Parathyroid adenoma (tissue), 2 donors: ENCODE results near the gene ACSBG1.
"Not testable (repeated sequence)": the region's sequence is repeated elsewhere in the genome, so short reads cannot be mapped to it uniquely, and the experiment has no call there.

ENCODE experiments used
- H2AFZ ChIP-seq: fragments of 300-600 bp; sonication (generic); one replicate; pipeline ENCODE4 v1.7.0; 2017; ENCODE audit warnings: antibody characterized with exemption, mild to moderate bottlenecking
- H3K27ac ChIP-seq: fragments of 300-600 bp; sonication (generic); one replicate; pipeline ENCODE4 v1.7.0; 2017
- H3K27me3 ChIP-seq: fragments of 300-600 bp; sonication (generic); one replicate; pipeline ENCODE4 v1.7.0; 2017; ENCODE audit warnings: low read length; ENCODE audit not compliant: control insufficient read depth, insufficient read depth
- H3K36me3 ChIP-seq: fragments of 300-600 bp; sonication (generic); one replicate; pipeline ENCODE4 v1.7.0; 2017; ENCODE audit warnings: low read length; ENCODE audit not compliant: control insufficient read depth, insufficient read depth
- H3K4me1 ChIP-seq: fragments of 300-600 bp; sonication (generic); one replicate; pipeline ENCODE4 v1.7.0; 2017; ENCODE audit warnings: control low read depth
- H3K4me2 ChIP-seq: fragments of 300-600 bp; sonication (generic); one replicate; pipeline ENCODE4 v1.7.0; 2017; ENCODE audit warnings: low read length
- H3K4me3 ChIP-seq: fragments of 300-600 bp; sonication (generic); one replicate; pipeline ENCODE4 v1.7.0; 2017; ENCODE audit warnings: low read depth, low read length
- H3K79me2 ChIP-seq: fragments of 300-600 bp; sonication (generic); one replicate; pipeline ENCODE4 v1.7.0; 2017; ENCODE audit warnings: control low read depth
- H3K9ac ChIP-seq: fragments of 300-600 bp; sonication (generic); one replicate; pipeline ENCODE4 v1.7.0; 2017; ENCODE audit warnings: mild to moderate bottlenecking
- H3K9me3 ChIP-seq: fragments of 300-600 bp; sonication (generic); one replicate; pipeline ENCODE4 v1.7.0; 2017; ENCODE audit warnings: low read length; ENCODE audit not compliant: control insufficient read depth
- CTCF ChIP-seq: fragments of 300-600 bp; sonication (generic); IDR thresholded peaks from one replicate; pipeline ENCODE4 v1.7.0; 2017; ENCODE audit warnings: antibody characterized with exemption, mild to moderate bottlenecking
- donor health status: primary hyperparathyroidism.

Gene ACSBG1

DNA sequence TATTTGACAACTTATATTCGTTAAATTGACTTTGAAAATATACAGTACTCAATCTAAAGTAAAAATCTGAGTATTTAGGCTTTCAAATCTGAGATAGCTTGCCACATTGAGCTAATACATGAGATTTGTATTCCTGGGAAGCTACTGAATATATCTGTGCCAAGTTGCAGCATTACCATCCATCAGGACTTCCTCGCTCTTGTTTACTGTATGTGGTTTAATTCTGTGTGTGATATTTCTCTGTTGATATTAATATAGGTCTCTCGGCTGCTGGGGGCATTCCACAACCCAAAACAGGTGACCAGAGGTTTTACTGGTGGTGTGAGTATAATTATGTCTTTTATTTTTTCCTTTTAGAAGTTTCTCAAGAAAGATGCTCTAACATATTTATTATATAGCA lies 79.4 kb downstream of the ACSBG1 start:
- no peak overlapping the region for H3K4me2 ChIP-seq
- H3K79me2 ChIP-seq: peaks cover 12% of the 10 kb centered on the region
- no peaks in the 10 kb centered on the region for H3K9me3 ChIP-seq
- H3K27ac ChIP-seq: no peak overlapping the region
- H2AFZ ChIP-seq: no peak overlapping the region
- H3K4me3 ChIP-seq: no peak overlapping the region
- no peak for TF ChIP-seq CTCF
- H3K27me3 ChIP-seq: no peaks in the 10 kb centered on the region
- H3K36me3 ChIP-seq: no peaks in the 10 kb centered on the region
- H3K9ac ChIP-seq: no peak overlapping the region
- no peaks in the 10 kb centered on the region for H3K4me1 ChIP-seq

DNA sequence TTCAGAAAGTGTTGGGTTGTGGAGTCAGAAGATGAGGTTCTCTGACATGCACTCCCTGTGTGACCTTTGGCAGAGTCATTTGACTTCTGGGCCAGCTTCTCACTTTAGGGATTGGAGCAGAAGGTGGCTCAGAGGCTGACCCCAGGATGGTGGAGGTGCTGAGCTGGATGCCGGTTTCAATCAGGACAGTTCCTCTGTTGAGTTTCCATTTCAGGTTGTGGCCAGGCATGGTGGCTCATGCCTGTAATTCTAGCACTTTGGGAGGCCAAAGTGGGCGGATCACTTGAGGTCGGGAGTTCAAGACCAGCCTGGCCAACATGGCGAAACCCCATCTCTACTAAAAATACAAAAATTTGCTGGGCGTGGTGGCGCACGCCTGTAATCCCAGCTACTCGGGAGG lies 83.3 kb downstream of the ACSBG1 start:
- H3K9me3 ChIP-seq, H3K9ac ChIP-seq, H3K27ac ChIP-seq, H2AFZ ChIP-seq, H3K27me3 ChIP-seq, H3K36me3 ChIP-seq, H3K4me1 ChIP-seq: not testable (repeated sequence)
- Histone ChIP-seq H3K4me2 (peak overlapping the region; percentile 98), H3K79me2 (peaks cover 12% of the 10 kb centered on the region), H3K4me3 (peak overlapping the region; percentile 66)

- H3K4me2 ChIP-seq: peak overlapping the region; percentile 98
- no peaks in the 10 kb centered on the region for H3K9me3 ChIP-seq
- H3K9ac ChIP-seq: no peak overlapping the region
- no peaks in the 10 kb centered on the region for H3K36me3 ChIP-seq
- H3K27me3 ChIP-seq: no peaks in the 10 kb centered on the region
- peak overlapping the region; percentile 75 for H3K27ac ChIP-seq
- H3K4me3 ChIP-seq: peak overlapping the region; percentile 66
- H3K4me1 ChIP-seq: no peaks in the 10 kb centered on the region
- TF ChIP-seq CTCF: no peak
- peak overlapping the region; percentile 71 for H2AFZ ChIP-seq
- H3K79me2 ChIP-seq: peaks cover 12% of the 10 kb centered on the region
These were observed 84.3 kb downstream of the ACSBG1 start for GRCh38 chr15:78149805-78150751.

- peak within 1 kb of the TSS; percentile 75 for H3K27ac ChIP-seq
- no peaks in the 10 kb centered on the region for H3K27me3 ChIP-seq
- H2AFZ ChIP-seq: peak within 1 kb of the TSS; percentile 74
- peak within 1 kb of the TSS; percentile 98 for H3K4me2 ChIP-seq
- H3K4me3 ChIP-seq: peak within 1 kb of the TSS; percentile 66
- TF ChIP-seq CTCF: no peak
- no peaks in the 10 kb centered on the region for H3K9me3 ChIP-seq
- no peak within 1 kb of the TSS for H3K9ac ChIP-seq
- H3K36me3 ChIP-seq: no peaks in the 10 kb centered on the region
- H3K79me2 ChIP-seq: peaks cover 12% of the 10 kb centered on the region
- H3K4me1 ChIP-seq: no peaks in the 10 kb centered on the region
These were observed 85.1 kb downstream of the ACSBG1 start, which contains the start of gene IDH3A for GRCh38 chr15:78149068-78149804. TSS of gene IDH3A (plus strand) at chr15:78149362. CDS start at chr15:78149404, 42 bp downstream.

DNA sequence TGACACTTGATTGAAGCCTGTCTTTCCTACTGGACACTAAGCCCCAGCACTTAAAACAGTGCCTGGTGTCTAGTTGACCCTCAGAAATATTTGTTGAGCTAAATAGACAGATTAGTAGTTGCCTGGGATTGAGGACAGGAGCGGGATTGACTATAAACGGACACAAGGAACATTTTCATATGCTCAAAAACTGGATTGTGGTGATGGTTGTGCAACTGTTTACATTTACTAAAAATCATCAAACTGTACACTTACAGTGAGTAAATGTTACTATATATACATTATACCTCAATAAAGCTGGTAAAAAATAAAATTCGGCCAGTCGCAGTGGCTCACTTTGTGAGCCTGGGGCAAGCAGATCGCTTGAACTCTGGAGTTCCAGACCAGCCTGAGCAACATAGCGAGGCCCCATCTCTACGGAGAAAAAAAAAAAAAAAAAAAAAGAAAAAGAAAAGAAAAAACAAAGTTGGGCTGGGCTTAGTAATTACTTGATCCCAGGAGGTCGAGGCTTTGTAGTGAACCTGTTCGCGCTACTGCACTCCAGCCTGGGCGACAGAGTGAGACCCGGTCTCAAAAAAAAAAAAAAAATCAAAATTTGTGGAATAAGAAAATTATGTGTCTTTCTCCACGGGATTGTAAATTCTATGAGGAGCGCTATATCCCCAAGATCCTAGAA lies 85.8 kb downstream of the ACSBG1 start:
- H3K4me3 ChIP-seq: peak overlapping the region; percentile 66
- H2AFZ ChIP-seq: peak overlapping the region; percentile 74
- H3K9ac ChIP-seq: no peak overlapping the region
- no peaks in the 10 kb centered on the region for H3K4me1 ChIP-seq
- peak overlapping the region; percentile 64 for H3K27ac ChIP-seq
- H3K36me3 ChIP-seq: no peaks in the 10 kb centered on the region
- H3K27me3 ChIP-seq: no peaks in the 10 kb centered on the region
- peaks cover 10% of the 10 kb centered on the region for H3K79me2 ChIP-seq
- peak overlapping the region; percentile 86 for H3K4me2 ChIP-seq
- TF ChIP-seq CTCF: no peak
- H3K9me3 ChIP-seq: no peaks in the 10 kb centered on the region
